Measurements from ENCODE around the gene ZNF296. TPM values are rescaled to one million over a fixed set of nuclear protein-coding genes. Genes with fewer than 3 reads are reported as not detected.

The ZNF296 gene
- polyA plus RNA-seq, 1 donor from 2014 or later: 1.4 TPM

GRCh38 chr19:45079063-45079910, 3.0 kb upstream of the ZNF296 start, which contains the start of gene GEMIN7:
TSS of gene GEMIN7 (plus strand) at chr19:45079260. CDS start at chr19:45090115, 10,855 bp downstream.
- Histone ChIP-seq H3K36me3 (ENCODE audit: insufficient read depth, low read length) (no peaks in the 10 kb centered on the region), H4K20me1 (ENCODE audit: insufficient read depth) (no peaks in the 10 kb centered on the region), H3K9ac (ENCODE audit: low read length) (peak within 1 kb of the TSS; percentile 78), H3K27me3 (ENCODE audit: insufficient read depth, low read depth, low read length) (peaks cover 33% of the 10 kb centered on the region), H3F3A (ENCODE audit: insufficient read depth, low read length, poor library complexity, severe bottlenecking) (no peaks in the 10 kb centered on the region), H3K9me2 (ENCODE audit: insufficient read depth, low read length) (no peaks in the 10 kb centered on the region), H3K79me2 (replicated peaks; ENCODE audit: insufficient read depth, low read length) (peaks cover 18% of the 10 kb centered on the region), H3K4me3 (ENCODE audit: low read length) (peak within 1 kb of the TSS; percentile 78), H3K9me3 (ENCODE audit: low read length) (no peaks in the 10 kb centered on the region), H2AFZ (ENCODE audit: low read depth, low read length) (peak within 1 kb of the TSS; percentile 41), H3K4me2 (ENCODE audit: low read length) (peak within 1 kb of the TSS; percentile 99), H3K27ac (ENCODE audit: low read length) (peak within 1 kb of the TSS; percentile 46)
- peak; percentile 53 for TF ChIP-seq EP300 (conservative IDR thresholded peaks at IDR 0.05; ENCODE audit: poor library complexity, severe bottlenecking)
- peak; percentile 74 for TF ChIP-seq POLR2AphosphoS5 (IDR thresholded peaks at IDR 0.05)
- peak; percentile 92 for TF ChIP-seq MXI1 (conservative IDR thresholded peaks at IDR 0.05; ENCODE audit: poor library complexity, severe bottlenecking)
- TF ChIP-seq CTCF (IDR thresholded peaks at IDR 0.05; ENCODE audit: poor library complexity, severe bottlenecking): peak; percentile 66
- TF ChIP-seq SMC3 (conservative IDR thresholded peaks at IDR 0.05; ENCODE audit: poor library complexity): peak; percentile 47
- TF ChIP-seq REST (IDR thresholded peaks at IDR 0.05; ENCODE audit: borderline replicate concordance): peak; percentile 86
- TF ChIP-seq RAD21 (conservative IDR thresholded peaks at IDR 0.05): no peak
- TF ChIP-seq TAF1 (IDR thresholded peaks at IDR 0.05; ENCODE audit: low read depth): peak; percentile 80
- TF ChIP-seq EZH2 (IDR thresholded peaks at IDR 0.05; ENCODE audit: borderline replicate concordance, insufficient read depth, low read length, poor library complexity, severe bottlenecking): no peak

- peaks cover 18% of the 10 kb centered on the region for H3K79me2 ChIP-seq (replicated peaks; ENCODE audit: insufficient read depth, low read length)
- H3K4me3 ChIP-seq (ENCODE audit: low read length): peak overlapping the region; percentile 78
- no peaks in the 10 kb centered on the region for H3K9me2 ChIP-seq (ENCODE audit: insufficient read depth, low read length)
- H3K9ac ChIP-seq (ENCODE audit: low read length): peak overlapping the region; percentile 78
- H2AFZ ChIP-seq (ENCODE audit: low read depth, low read length): peak overlapping the region; percentile 27
- no peaks in the 10 kb centered on the region for H3K9me3 ChIP-seq (ENCODE audit: low read length)
- no peak overlapping the region for H3K27ac ChIP-seq (ENCODE audit: low read length)
- peak overlapping the region; percentile 65 for H3K4me2 ChIP-seq (ENCODE audit: low read length)
- no peaks in the 10 kb centered on the region for H3K36me3 ChIP-seq (ENCODE audit: insufficient read depth, low read length)
- H3F3A ChIP-seq (ENCODE audit: insufficient read depth, low read length, poor library complexity, severe bottlenecking): no peaks in the 10 kb centered on the region
- TF ChIP-seq CTCF (IDR thresholded peaks at IDR 0.05; ENCODE audit: poor library complexity, severe bottlenecking) (no peak), TAF1 (IDR thresholded peaks at IDR 0.05; ENCODE audit: low read depth) (no peak)
- H4K20me1 ChIP-seq (ENCODE audit: insufficient read depth): no peaks in the 10 kb centered on the region
- H3K27me3 ChIP-seq (ENCODE audit: insufficient read depth, low read depth, low read length): peaks cover 33% of the 10 kb centered on the region
Observed at GRCh38 chr19:45078390-45079062, 2.2 kb upstream of the ZNF296 start.

Data from neural cell (in vitro differentiated cells).